Measurements from ENCODE around the gene CCDC167.

CCDC167 gene

GRCh38 chr6:37480951-37481534, 18.6 kb downstream of the CCDC167 start:
- Histone ChIP-seq H3K4me3 (replicated peaks; ENCODE audit: insufficient read depth, low read length) (no peak overlapping the region), H3K27me3 (ENCODE audit: insufficient read depth, poor library complexity, severe bottlenecking) (no peaks in the 10 kb centered on the region), H3K27ac (replicated peaks) (no peak overlapping the region)
- TF ChIP-seq REST (IDR thresholded peaks at IDR 0.05; ENCODE audit: insufficient replicate concordance, low read depth) (no peak), SPI1 (IDR thresholded peaks at IDR 0.05; ENCODE audit: borderline replicate concordance, low read depth) (no peak), GABPA (IDR thresholded peaks at IDR 0.05; ENCODE audit: low read depth) (no peak), POLR2AphosphoS5 (IDR thresholded peaks at IDR 0.05; ENCODE audit: low read depth) (no peak)
- TF ChIP-seq, protein P1, sequence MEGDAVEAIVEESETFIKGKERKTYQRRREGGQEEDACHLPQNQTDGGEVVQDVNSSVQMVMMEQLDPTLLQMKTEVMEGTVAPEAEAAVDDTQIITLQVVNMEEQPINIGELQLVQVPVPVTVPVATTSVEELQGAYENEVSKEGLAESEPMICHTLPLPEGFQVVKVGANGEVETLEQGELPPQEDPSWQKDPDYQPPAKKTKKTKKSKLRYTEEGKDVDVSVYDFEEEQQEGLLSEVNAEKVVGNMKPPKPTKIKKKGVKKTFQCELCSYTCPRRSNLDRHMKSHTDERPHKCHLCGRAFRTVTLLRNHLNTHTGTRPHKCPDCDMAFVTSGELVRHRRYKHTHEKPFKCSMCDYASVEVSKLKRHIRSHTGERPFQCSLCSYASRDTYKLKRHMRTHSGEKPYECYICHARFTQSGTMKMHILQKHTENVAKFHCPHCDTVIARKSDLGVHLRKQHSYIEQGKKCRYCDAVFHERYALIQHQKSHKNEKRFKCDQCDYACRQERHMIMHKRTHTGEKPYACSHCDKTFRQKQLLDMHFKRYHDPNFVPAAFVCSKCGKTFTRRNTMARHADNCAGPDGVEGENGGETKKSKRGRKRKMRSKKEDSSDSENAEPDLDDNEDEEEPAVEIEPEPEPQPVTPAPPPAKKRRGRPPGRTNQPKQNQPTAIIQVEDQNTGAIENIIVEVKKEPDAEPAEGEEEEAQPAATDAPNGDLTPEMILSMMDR (IDR thresholded peaks at IDR 0.05; ENCODE audit: insufficient read depth, low read length) = no peak
- DNase-seq (ENCODE audit: low read depth in 1 of 2, low spot score in 1 of 2) = no peak

GRCh38 chr6:37480118-37480736, 19.5 kb downstream of the CCDC167 start:
- H3K4me3 ChIP-seq (replicated peaks; ENCODE audit: insufficient read depth, low read length) = no peak overlapping the region
- H3K27ac ChIP-seq (replicated peaks) = no peak overlapping the region
- TF ChIP-seq SPI1 (IDR thresholded peaks at IDR 0.05; ENCODE audit: borderline replicate concordance, low read depth) (no peak), REST (IDR thresholded peaks at IDR 0.05; ENCODE audit: insufficient replicate concordance, low read depth) (no peak), GABPA (IDR thresholded peaks at IDR 0.05; ENCODE audit: low read depth) (no peak)
- no peaks in the 10 kb centered on the region for H3K27me3 ChIP-seq (ENCODE audit: insufficient read depth, poor library complexity, severe bottlenecking)
- DNase-seq (ENCODE audit: low read depth in 1 of 2, low spot score in 1 of 2) = no peak

GRCh38 chr6:37479266-37479854, 20.3 kb downstream of the CCDC167 start:
- Histone ChIP-seq H3K4me3 (replicated peaks; ENCODE audit: insufficient read depth, low read length) (no peak overlapping the region), H3K27ac (replicated peaks) (no peak overlapping the region), H3K27me3 (ENCODE audit: insufficient read depth, poor library complexity, severe bottlenecking) (no peaks in the 10 kb centered on the region)
- TF ChIP-seq REST (IDR thresholded peaks at IDR 0.05; ENCODE audit: insufficient replicate concordance, low read depth) (no peak), POLR2AphosphoS5 (IDR thresholded peaks at IDR 0.05; ENCODE audit: low read depth) (no peak), GABPA (IDR thresholded peaks at IDR 0.05; ENCODE audit: low read depth) (no peak), SPI1 (IDR thresholded peaks at IDR 0.05; ENCODE audit: borderline replicate concordance, low read depth) (no peak)
- TF ChIP-seq, protein P1 (IDR thresholded peaks at IDR 0.05; ENCODE audit: insufficient read depth, low read length) = no peak
- no peak for DNase-seq (ENCODE audit: low read depth in 1 of 2, low spot score in 1 of 2)

Measured in HL-60 (cell line).